ENCODE measurements around the gene AUTS2.

DNA sequence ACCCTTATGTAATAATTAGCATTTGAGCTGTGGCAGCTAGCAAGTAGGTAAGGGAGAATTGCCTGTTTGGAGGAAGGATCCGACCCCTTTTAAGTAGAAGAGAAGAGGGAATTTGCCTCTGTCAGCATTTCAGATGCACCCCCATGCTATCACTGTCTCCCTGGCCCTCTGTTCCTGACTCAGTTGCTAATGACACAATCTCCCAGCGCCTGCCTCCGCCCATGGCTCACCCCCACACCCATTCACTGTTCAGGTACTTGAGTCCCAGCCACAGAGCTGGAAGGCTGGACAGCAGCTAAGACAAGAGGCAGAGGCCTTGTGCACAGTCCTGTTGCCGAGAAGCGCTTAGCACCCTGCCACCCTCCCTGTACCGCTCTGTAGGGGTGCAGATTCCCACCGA is 1021.4 kb downstream of the AUTS2 start:
- TF ChIP-seq, protein P1, sequence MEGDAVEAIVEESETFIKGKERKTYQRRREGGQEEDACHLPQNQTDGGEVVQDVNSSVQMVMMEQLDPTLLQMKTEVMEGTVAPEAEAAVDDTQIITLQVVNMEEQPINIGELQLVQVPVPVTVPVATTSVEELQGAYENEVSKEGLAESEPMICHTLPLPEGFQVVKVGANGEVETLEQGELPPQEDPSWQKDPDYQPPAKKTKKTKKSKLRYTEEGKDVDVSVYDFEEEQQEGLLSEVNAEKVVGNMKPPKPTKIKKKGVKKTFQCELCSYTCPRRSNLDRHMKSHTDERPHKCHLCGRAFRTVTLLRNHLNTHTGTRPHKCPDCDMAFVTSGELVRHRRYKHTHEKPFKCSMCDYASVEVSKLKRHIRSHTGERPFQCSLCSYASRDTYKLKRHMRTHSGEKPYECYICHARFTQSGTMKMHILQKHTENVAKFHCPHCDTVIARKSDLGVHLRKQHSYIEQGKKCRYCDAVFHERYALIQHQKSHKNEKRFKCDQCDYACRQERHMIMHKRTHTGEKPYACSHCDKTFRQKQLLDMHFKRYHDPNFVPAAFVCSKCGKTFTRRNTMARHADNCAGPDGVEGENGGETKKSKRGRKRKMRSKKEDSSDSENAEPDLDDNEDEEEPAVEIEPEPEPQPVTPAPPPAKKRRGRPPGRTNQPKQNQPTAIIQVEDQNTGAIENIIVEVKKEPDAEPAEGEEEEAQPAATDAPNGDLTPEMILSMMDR (IDR thresholded peaks at IDR 0.05), result no peak
- TF ChIP-seq, protein P2, sequence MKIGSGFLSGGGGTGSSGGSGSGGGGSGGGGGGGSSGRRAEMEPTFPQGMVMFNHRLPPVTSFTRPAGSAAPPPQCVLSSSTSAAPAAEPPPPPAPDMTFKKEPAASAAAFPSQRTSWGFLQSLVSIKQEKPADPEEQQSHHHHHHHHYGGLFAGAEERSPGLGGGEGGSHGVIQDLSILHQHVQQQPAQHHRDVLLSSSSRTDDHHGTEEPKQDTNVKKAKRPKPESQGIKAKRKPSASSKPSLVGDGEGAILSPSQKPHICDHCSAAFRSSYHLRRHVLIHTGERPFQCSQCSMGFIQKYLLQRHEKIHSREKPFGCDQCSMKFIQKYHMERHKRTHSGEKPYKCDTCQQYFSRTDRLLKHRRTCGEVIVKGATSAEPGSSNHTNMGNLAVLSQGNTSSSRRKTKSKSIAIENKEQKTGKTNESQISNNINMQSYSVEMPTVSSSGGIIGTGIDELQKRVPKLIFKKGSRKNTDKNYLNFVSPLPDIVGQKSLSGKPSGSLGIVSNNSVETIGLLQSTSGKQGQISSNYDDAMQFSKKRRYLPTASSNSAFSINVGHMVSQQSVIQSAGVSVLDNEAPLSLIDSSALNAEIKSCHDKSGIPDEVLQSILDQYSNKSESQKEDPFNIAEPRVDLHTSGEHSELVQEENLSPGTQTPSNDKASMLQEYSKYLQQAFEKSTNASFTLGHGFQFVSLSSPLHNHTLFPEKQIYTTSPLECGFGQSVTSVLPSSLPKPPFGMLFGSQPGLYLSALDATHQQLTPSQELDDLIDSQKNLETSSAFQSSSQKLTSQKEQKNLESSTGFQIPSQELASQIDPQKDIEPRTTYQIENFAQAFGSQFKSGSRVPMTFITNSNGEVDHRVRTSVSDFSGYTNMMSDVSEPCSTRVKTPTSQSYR (CRISPR knock-in tag; IDR thresholded peaks at IDR 0.05), result no peak
- TF ChIP-seq, protein P3, sequence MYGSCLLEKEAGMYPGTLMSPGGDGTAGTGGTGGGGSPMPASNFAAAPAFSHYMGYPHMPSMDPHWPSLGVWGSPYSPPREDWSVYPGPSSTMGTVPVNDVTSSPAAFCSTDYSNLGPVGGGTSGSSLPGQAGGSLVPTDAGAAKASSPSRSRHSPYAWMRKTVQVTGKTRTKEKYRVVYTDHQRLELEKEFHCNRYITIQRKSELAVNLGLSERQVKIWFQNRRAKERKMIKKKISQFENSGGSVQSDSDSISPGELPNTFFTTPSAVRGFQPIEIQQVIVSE (CRISPR knock-in tag; IDR thresholded peaks at IDR 0.05; ENCODE audit: borderline replicate concordance), result no peak
- TF ChIP-seq, protein P4, sequence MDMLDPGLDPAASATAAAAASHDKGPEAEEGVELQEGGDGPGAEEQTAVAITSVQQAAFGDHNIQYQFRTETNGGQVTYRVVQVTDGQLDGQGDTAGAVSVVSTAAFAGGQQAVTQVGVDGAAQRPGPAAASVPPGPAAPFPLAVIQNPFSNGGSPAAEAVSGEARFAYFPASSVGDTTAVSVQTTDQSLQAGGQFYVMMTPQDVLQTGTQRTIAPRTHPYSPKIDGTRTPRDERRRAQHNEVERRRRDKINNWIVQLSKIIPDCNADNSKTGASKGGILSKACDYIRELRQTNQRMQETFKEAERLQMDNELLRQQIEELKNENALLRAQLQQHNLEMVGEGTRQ (CRISPR knock-in tag; IDR thresholded peaks at IDR 0.05), result no peak
